HG03064 (cell line): ENCODE data around the gene C17orf67.

ENCODE experiments used
- ATAC-seq: cut with Tn5 transposase; IDR thresholded peaks from one replicate; pipeline ENCODE4 v1.9.1; 2021; ENCODE audit warnings: low read depth; ENCODE audit not compliant: unreplicated experiment

Gene C17orf67

DNA sequence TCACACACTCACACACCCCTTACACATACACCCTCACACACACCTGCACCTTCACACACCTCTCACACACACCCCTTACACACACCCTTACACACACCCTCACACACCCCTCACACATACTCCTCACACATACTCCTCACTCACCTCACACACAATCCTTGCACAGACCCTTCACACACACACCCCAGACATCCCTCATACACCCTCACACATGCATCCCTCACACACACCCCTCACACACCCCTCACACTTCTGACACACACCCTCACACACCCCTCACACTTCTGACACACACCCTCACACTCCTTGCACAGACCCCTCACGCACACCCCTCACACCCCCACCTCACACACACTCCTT is 23.9 kb downstream of the C17orf67 start:
- ATAC-seq, result no peak

DNA sequence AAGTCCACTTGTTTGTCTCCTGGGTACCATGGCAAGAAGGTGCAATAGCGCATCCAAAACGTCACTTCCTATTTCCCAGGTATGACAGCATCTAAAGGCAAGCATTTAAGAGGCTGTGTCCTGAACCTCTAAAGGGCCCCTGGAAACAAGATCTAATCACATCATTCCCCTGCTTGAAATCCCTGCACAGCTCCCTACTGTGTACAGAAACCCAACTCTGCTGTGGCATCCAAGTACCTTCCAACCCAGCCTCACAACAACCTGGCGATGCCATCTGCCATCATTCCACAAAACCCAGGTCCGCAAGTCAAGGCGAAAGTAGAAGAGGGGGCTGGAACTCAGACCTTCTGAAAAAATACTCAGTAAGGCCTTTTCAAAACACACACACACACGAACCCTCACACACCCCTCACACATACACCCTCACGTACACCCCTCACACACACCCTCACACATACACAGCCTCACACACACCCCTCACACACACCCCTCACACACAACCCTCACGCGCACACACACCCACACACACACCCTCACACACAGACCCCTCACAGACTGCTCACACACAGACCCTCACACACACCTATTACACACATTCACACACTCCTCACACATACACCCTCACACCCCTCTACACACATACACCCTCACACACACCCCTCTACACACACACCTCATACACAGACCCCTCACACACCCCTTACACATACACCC is 24.5 kb downstream of the C17orf67 start:
- ATAC-seq, result no peak

DNA sequence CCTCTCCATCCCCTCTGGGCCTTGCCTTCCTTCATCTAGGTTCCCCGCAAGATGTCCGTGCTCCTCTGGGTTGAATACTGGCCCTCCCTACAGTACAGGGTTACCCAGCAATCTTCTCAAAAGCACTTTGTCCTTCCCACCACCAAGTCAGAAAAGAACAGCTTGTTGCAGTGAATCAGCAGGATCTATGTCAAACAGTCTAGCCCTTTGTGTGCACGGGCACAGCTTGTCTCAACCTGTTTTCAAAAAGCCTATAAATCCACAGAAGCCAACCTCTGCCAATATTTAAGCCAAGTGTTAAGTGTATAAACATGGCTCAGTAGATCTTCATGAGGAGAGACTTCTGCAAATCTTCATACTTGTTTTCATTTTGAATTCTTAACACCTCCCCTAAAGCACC is 25.2 kb downstream of the C17orf67 start:
- no peak for ATAC-seq

DNA sequence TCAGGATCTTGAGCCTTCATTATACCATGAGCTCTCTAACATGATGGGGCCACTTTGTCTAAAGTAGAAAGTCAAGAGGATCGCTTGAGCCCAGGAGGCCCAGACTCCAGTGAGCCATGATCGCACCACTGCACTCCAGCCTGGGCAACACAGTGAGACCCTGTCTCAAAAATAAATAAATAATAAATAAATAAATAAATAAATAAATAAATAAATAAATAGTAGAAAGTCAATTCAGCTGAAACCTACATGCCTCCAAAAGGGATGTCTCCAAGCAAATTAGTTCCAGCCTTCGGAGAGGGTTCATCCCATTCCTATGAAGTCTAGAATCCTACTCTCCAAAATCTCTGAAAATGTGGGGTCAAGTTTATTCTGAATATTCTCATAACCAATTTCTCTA is 26.0 kb downstream of the C17orf67 start:
- ATAC-seq, result no peak

DNA sequence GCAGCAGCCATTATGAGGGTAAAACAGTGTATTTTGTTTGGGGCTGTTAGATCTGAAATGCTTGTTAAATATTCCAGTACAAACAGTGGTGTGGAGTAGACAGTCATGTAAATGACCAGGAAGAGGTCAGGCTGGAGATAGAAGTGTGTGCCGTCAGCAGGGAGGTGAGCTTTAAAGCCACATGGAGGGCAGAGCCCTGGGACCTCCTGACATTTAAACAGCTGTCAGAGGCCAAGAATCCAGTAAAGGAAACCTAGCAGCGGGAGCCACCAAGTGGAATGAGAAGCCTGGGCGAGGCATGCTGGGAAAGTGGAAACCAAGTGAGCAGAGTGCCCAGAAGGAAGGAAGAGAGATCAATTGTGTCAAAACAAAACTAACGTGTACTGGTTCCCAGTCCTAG is 26.8 kb downstream of the C17orf67 start:
- no peak for ATAC-seq

DNA sequence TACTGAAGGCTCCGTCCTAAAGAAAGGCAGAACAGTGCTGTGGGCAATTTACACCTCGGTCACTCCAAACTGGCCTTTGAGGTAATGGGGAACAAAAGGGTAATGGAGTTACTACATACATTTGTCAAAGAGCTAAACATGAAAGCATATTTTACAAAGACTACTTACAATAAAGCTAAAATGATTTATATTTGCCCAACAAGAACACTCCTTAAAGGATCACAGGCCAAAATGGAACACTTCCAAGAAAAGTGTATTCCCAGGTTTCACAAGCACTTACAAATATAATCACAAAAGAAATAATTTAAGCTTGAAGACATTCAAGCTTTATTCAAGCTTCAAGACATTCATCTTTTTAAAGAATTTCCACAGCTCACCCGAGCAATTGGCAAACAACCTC is 29.3 kb downstream of the C17orf67 start:
- no peak for ATAC-seq

DNA sequence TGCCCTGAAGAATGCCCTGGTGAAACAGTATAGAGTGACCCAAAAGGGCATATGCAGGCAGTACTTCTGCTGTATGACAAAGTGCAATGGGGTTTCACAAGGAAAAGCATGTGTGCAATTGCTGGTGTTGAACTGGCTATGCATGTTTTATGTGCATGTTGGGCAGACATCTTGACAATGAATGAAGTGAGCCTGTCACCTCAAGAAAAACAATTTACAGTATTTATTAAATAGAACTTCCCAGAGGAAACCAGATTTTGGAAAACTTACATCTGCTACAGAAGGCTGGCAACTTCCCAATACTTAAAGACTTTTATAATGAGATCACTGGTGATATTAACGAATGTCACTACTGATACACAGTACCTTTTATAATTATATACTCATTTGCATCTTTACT is 30.6 kb downstream of the C17orf67 start:
- ATAC-seq, result no peak

DNA sequence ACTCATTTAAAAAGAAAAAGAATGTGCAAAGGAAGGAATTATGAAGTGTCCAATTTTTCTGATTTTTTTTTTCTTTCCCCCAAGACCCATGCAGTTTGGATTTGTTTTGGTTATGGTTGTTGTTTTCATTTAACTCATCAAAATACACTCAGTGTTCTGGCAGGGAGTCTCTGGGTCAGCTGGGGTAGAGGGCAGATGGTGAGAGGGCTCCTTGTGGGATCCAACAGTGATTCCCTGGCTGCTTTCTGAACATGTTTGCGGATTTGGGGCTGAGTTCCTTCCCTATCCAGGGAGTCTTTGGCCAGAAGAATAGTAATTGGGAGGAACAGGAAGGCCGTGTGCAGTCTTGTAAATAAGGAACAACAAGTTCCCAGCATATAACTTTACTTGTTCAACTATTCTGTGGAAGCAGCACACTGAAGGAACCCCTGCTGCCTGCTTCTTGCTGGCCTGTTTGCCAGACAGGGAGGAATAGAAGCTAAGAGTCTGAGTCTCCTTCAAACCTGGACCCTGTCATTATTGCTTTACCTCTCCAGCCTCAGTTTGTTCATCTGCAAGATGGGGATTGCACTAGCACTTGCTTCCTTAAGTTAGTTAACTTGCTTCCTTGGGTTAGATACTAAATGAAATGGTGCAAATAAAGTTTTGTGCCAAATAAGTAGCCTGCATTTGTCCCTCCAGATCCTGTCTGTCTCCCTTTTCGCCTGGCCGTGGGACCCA is 32.1 kb downstream of the C17orf67 start:
- ATAC-seq, result no peak

DNA sequence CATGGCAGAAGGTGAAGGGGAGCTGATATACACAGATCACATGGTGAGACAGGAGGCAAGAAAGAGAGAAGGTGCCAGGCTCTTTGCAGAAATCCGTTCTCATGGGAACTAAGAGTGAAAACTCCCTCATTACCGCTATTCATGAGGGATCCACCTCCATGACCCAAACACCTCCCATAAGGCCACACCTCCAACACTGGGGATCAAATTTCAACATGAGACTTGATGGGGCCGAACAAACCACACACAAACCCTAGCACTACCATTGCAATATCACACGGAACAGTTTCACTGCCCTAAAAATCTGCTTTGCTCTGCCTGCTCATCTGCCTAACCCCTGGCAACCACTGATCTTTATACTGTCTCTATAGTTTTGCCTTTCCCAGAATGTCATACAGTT is 34.8 kb downstream of the C17orf67 start:
- ATAC-seq, result no peak

DNA sequence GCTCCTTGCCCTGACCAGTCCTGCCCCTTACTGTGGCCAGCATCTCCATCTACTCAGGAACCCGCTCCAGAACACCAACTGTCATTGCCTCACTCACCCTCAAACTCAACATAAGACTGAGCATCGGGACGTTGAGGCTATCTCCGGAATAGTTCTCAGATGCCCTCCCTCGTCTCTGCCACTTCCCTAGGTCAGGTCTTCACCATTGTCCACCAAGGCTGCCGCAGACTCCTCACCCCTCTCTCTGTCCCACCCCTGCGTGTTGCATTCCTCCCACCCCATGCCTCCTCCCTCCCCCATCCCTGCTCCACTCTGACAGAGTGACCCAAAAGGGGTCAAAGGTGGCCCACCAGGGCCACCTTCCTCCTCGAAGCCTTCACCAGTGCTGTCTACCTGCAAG is 37.2 kb downstream of the C17orf67 start:
- ATAC-seq, result no peak

DNA sequence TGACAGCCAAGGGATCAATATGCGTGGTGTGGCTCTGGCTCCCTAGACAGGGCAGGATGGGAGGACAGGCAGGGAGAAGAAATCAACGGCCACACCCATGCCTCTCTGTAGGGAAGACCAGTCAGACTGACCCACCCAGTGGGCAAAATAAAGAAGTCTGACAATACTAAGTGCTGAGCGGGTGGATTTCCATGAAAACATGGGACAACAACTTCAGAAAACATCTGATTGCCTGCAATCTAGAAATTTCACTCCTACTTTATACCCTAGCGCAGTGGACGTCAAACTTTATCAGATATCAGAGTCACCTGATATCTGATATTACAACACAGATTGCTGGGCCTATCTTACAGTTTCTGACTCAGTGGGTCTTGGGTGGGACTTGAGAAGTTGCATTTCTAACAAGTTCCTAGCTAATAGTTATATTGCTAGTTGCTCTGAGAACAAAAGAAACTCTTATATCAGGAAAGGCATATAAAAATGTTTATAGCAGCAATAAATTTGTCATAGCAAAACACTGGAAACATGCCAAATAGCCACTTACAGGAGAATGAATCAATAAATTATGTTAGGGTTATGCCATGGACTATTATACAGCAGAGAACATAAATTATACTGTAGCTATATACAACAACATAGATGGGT is 38.4 kb downstream of the C17orf67 start:
- ATAC-seq, result no peak

DNA sequence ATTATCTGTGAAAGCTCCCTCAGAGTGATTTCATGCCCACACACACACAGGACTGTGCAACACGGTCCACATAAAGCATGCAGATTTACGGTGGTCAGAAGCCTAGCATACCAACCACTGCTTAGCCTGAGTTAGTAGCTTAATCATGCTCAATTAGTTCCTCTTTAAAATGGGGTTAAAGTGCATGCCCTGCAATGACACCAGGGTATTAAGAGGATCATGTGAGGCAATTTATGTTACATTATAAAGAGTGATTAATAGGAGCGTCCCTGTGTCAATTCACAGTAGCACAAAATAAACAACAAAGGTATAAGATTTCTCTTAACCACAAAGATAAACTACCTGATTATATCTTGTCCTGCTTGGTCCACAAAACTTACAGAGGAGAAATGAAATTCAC is 39.8 kb downstream of the C17orf67 start:
- no peak for ATAC-seq

DNA sequence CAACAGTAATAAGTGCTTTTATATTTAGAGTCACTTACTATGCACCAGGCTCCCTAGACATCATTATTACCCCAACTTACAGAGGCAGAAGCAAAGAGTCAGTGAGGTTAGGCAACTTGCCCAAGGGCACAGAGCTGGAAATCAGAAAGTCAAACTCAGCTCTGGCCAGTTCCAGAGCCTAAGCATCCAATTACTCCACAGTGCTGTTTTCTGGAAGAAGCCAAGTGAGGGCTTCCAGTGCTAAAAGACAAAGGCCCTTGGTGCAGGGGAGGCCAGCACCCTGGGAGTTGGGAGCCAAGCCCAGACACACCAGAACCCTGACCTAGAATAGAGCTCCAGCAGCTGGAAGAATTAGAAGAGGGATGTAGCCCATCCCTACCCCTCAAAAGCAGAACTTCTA is 40.2 kb downstream of the C17orf67 start:
- ATAC-seq, result no peak

DNA sequence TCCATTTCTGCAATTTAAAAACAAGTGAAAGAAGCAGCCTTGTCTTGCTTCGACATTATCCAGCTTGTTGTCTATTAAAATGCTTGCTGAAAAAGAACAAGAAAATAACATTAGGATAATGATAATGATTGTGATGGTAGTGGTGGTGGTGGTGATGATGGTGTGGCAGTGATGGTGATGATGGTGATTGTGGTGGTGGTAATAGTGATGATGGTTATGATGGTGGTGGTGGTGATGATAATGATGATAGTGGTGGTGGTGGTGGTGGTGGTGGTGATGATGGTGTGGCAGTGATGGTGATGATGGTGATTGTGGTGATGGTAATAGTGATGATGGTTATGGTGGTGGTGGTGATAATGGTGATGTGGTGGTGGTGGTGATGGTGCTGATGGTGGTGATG is 41.5 kb downstream of the C17orf67 start:
- no peak for ATAC-seq

DNA sequence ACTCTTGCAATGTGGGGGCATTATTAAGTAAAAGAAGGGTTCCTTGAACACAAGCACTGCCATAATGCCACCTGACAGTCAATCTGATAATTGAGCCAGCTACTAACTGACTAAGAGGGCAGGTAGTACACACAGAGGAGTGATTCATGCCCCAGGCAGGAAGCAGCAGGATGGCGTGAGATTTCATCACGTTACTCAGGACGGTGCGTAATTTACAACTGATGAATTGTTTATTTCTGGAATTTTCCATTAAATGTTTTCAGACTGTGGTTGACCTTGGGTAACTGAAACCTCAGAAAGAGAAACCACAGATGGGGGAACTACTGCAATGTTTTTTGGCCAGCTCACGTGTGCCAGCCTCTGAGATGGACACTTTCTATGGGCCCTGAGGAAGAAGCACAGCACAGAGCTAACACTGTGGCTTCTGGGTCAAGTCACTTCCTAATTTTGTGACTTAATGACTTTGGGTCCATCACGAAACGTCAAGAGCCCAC is 46.7 kb downstream of the C17orf67 start:
- ATAC-seq, result peak; percentile 75

DNA sequence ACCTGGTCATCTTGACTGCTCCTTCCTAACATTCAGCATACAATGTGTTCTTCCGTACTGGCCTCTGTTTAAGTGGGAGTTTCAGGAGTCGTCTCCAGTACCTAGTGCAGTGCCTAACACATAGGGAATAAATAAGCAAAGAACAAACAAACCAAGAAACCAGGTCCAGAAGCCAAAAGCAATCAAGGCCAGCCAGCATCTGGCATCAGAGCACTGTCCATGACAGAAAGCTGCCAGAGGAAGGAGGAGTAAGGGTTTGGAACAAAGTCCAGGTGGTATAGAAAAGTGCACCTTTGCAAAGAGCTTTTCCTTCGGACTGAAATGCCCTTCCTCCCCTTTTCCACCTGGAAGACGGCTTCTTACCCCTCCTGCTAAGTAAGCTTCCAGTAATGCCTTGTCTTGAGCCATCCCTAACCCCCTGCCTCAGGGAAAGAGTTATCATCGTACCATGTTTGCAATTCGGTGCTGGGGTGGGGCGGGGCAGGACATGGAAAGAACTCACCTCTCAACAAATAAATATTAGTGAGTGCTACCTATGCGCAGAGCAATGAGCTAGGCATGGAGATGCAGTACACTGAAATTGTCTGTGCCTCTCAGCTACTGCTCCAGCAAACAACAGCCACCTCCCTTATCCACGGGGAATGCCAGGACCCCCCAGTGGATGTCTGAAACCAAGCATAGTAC is 47.6 kb downstream of the C17orf67 start:
- no peak for ATAC-seq

DNA sequence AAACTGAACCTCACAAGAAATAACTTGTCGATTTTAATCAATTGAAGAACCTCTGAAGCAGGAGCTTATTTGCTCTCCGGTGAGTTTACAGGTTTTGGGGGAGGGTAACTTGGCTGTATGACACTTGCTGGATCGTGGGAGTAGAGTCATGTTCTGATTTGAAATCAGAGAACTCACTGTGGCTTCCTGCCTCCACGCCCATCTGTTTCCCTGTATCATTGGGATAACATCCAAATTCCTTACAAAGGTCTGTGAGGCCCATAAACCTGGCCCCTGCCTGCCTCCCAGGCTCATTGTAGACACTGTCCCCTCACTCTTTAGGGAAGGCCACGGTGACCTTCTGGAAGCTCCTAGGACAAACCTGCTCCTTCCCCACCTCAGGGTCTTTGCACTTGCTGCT is 48.3 kb downstream of the C17orf67 start:
- no peak for ATAC-seq

DNA sequence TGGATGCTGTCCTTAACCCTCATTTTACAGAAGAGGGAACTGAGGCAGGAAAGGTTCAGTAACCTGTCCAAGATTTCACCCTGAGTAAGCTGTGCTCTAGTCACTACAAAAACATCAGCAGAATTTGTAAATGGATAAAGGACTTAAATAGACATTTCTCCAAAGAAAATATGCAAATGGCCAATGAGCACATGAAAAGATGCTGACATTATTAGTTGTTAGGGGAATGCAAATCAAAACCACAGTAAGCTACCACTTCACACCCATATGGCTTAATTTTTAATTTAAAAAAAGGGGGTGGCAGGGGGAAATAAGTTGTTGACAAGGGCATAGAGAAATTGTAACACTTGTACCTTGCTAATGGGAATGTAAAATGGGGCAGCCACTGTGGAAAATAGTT is 51.4 kb downstream of the C17orf67 start:
- ATAC-seq, result no peak

DNA sequence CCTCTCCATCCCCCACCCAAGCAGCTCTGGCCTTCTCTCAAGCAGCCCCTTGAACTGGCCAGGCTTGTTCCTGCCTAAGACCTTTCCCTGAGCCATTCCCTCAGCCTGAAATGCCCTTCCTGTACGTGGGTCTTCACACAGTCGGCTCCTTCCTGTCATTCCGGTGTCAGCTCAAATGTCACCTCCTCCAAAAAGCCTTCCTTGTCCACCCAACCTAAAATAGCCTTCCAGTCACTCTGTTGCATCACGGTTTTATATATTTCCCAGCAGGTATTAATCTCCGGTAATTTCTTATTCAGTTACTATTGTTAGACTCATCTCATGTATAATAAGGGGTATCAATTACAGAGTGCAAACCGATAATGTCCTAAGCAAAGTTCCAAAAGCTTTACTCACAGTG is 51.8 kb downstream of the C17orf67 start:
- ATAC-seq, result no peak

DNA sequence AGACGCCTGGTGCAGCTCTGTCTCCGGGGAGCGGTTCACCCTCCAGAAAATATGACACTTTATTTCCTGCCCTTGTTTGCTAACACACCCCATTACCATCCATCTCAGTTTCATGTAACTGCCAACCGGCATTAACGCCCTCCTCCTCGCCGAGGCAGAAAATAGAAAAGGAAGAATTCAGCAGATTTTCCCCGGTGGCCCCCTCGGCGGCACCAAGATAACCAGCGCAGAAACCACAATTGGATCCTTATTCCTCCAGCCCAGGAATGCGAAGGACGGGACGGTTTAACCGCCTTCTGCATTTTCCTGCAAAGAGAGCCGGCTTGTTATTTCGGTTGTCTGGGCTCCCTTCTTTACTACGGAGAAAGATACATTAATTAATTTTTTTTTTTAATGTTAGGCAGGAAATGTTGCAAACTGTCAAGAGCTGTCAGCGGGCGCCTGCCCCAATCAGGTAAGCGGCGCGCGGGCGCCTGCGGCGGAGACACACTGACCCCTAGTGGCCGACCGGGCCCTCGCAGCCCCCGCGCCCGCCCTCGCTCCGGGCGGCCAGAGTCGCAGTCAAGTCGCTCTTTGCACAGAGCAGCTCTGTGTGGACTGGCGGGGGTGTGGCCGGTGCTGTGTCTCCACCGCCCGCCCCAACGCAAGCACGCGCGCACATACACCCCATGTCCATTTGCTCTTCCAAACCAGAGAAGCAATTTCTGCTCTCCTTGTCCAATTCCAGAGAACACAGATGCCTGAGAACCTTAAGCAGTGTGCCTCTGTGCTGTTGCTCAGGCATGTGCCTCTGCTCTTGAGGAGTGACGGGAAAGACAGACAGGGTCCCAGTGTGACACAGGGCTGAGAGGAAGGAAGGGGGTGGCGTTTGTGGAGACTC is 53.6 kb downstream of the C17orf67 start:
- peak; percentile 88 for ATAC-seq
